Gastroesophageal sphincter (tissue), 4 donors: ENCODE data around the gene LDB2. TPM values are rescaled to one million over a fixed set of nuclear protein-coding genes. Genes with fewer than 3 reads are reported as not detected.

Source experiments
- ATAC-seq: fragments of 150-250 bp; one replicate; pipeline ENCODE4 v1.9.1; 2016; ENCODE audit warnings: mild to moderate bottlenecking, moderate library complexity
- H3K27ac ChIP-seq, 4 donors: fragments of 200-600 bp; sonication (generic) in 3 of 4; 1 replicate in 3 of 4; 2 replicates in 1 of 4; pipeline ENCODE4 v1.5.1; 2016 to 2019
- H3K27me3 ChIP-seq: fragments of 200-600 bp; sonication (generic); one replicate; pipeline ENCODE4 v1.5.1; 2019
- H3K36me3 ChIP-seq, 2 donors: fragments of 200-600 bp; sonication (generic); one replicate each; pipeline ENCODE4 v1.5.1; 2019; ENCODE audit warnings: control low read depth in 1 of 2
- H3K4me1 ChIP-seq, 3 donors: fragments of 200-600 bp; sonication (generic); 1 replicate in 2 of 3; 2 replicates in 1 of 3; pipeline ENCODE4 v1.5.1; 2016 to 2019; ENCODE audit warnings: control low read depth in 2 of 3
- H3K4me3 ChIP-seq, 2 donors: fragments of 200-600 bp; sonication (generic); one replicate each; pipeline ENCODE4 v1.5.1; 2019; ENCODE audit warnings: mild to moderate bottlenecking in 1 of 2, moderate library complexity in 1 of 2
- H3K9me3 ChIP-seq, 3 donors: fragments of 200-600 bp; sonication (generic); one replicate each; pipeline ENCODE4 v1.5.1; 2017 to 2019; ENCODE audit warnings: control low read depth in 2 of 3
- CTCF ChIP-seq, 4 experiments: fragments of 200-600 bp in 2 of 4; fragments of 450-650 bp in 2 of 4; sonication (generic) in 1 of 4; IDR thresholded peaks; one replicate each; pipeline ENCODE4 v1.5.1; 2017 to 2019; ENCODE audit warnings: antibody characterized with exemption in 4 of 4, mild to moderate bottlenecking in 2 of 4, moderate library complexity in 2 of 4
- EP300 ChIP-seq: sonication (generic); formaldehyde crosslinking; IDR thresholded peaks from one replicate; pipeline ENCODE4 v1.6.1; 2017; ENCODE audit warnings: antibody characterized with exemption, mild to moderate bottlenecking
- POLR2A ChIP-seq, 2 donors: fragments of 450-650 bp; IDR thresholded peaks; one replicate each; pipeline ENCODE4 v1.6.1; 2017; ENCODE audit warnings: antibody characterized with exemption in 2 of 2, mild to moderate bottlenecking in 2 of 2, moderate library complexity in 1 of 2
- POLR2AphosphoS5 ChIP-seq: sonication (generic); formaldehyde crosslinking; IDR thresholded peaks from one replicate; pipeline ENCODE4 v1.6.1; 2017; ENCODE audit warnings: antibody characterized with exemption
- WGBS, 2 donors: methylation state at CpG; one replicate each; pipeline ENCODE4 v1.1.5; 2018; ENCODE audit warnings: low coverage in 1 of 2; 5-methylcytosine and 5-hydroxymethylcytosine counted together
- total RNA-seq, 4 donors: library from RNA; depleted of rRNA; stranded (reverse); fragments of >200 nt; gene quantifications; one replicate each; pipeline ENCODE4 v1.1.0, GENCODE V29; 2016

Gene LDB2
- total RNA-seq, 4 donors from 2014 or later, result 23.6 to 29.6 (median 28.3) TPM

GRCh38 chr4:16791460-16791859 lies 107.0 kb downstream of the LDB2 start:
- peaks cover 0 to 13% (median 0%) of the 10 kb centered on the region in 3 donors for H3K4me1 ChIP-seq
- TF ChIP-seq POLR2AphosphoS5 (no peak), POLR2A (IDR thresholded peaks at IDR 0.05) (no peak), CTCF (IDR thresholded peaks at IDR 0.05) (no peak), EP300 (no peak)
- no peaks in the 10 kb centered on the region for H3K27me3 ChIP-seq
- ATAC-seq, result no peak
- H3K4me3 ChIP-seq, result no peak overlapping the region
- no peaks in the 10 kb centered on the region for H3K9me3 ChIP-seq
- 95 to 96% methylated on average over 2 to 4 of the region's 6 CpGs for WGBS, 2 donors
- H3K36me3 ChIP-seq, result no peaks in the 10 kb centered on the region
- no peak overlapping the region for H3K27ac ChIP-seq

- no peak for TF ChIP-seq EP300
- no peak for TF ChIP-seq CTCF (IDR thresholded peaks at IDR 0.05)
- TF ChIP-seq POLR2A (IDR thresholded peaks at IDR 0.05), result no peak
- TF ChIP-seq POLR2AphosphoS5, result no peak
- no peaks in the 10 kb centered on the region for H3K36me3 ChIP-seq
- no peaks in the 10 kb centered on the region for H3K9me3 ChIP-seq
- peaks cover 0 to 8% (median 0%) of the 10 kb centered on the region in 3 donors for H3K4me1 ChIP-seq
- no peak overlapping the region for H3K27ac ChIP-seq
- no peak for ATAC-seq
- WGBS, 2 donors, result 74 to 82% methylated on average over 7 to 8 of the region's 8 CpGs
- H3K27me3 ChIP-seq, result no peaks in the 10 kb centered on the region
- H3K4me3 ChIP-seq, result no peak overlapping the region
Observed at GRCh38 chr4:16790508-16790907, 107.9 kb downstream of the LDB2 start.

GRCh38 chr4:16788868-16789267 lies 109.6 kb downstream of the LDB2 start:
- H3K27me3 ChIP-seq, result no peaks in the 10 kb centered on the region
- H3K9me3 ChIP-seq, result no peaks in the 10 kb centered on the region
- no peaks in the 10 kb centered on the region for H3K4me1 ChIP-seq
- ATAC-seq, result no peak
- H3K36me3 ChIP-seq, result no peaks in the 10 kb centered on the region
- no peak overlapping the region for H3K27ac ChIP-seq
- no peak for TF ChIP-seq CTCF (IDR thresholded peaks at IDR 0.05)
- TF ChIP-seq POLR2A (IDR thresholded peaks at IDR 0.05), result no peak
- TF ChIP-seq EP300, result no peak
- no peak for TF ChIP-seq POLR2AphosphoS5
- H3K4me3 ChIP-seq, result no peak overlapping the region
- WGBS, 2 donors, result 87 to 100% methylated on average over 3 of the region's 3 CpGs

- no peak for ATAC-seq
- H3K27ac ChIP-seq, result no peak overlapping the region
- WGBS, 2 donors, result 74 to 89% methylated on average over 5 to 6 of the region's 6 CpGs
Observed at GRCh38 chr4:16785793-16786527, 112.5 kb downstream of the LDB2 start.

More at GRCh38 chr4:16785793-16786527, 112.5 kb downstream of the LDB2 start:
- Histone ChIP-seq H3K9me3 (no peaks in the 10 kb centered on the region), H3K36me3 (no peaks in the 10 kb centered on the region), H3K27me3 (no peaks in the 10 kb centered on the region), H3K4me1 (no peaks in the 10 kb centered on the region), H3K4me3 (no peak overlapping the region)
- no peak for TF ChIP-seq POLR2A (IDR thresholded peaks at IDR 0.05)
- no peak for TF ChIP-seq CTCF (IDR thresholded peaks at IDR 0.05)
- no peak for TF ChIP-seq EP300
- no peak for TF ChIP-seq POLR2AphosphoS5
